Heart left ventricle (tissue), 16 donors: Measurements from ENCODE around the gene BUB1B. TPM values are rescaled to one million over a fixed set of nuclear protein-coding genes. Genes with fewer than 3 reads are reported as not detected.

Source experiments
- ATAC-seq, 4 donors: fragments of 200-7000 bp; cut with Tn5 transposase; one replicate each; pipeline ENCODE4 v1.9.1; 2020 to 2022; ENCODE audit warnings: moderate library complexity in 4 of 4, mild to moderate bottlenecking in 3 of 4, moderate number of reproducible peaks in 1 of 4
- DNase-seq, 5 donors: peaks; one replicate each; pipeline ENCODE4 v3.0.0-alpha.2; 2020
- H3K27ac ChIP-seq, 12 donors: fragments of 200-600 bp; sonication (generic) in 4 of 12; one replicate each; pipeline versions ENCODE4 v1.5.0 to v1.8.0; 2016 to 2022; ENCODE audit warnings: mild to moderate bottlenecking in 2 of 12
- H3K27me3 ChIP-seq, 9 donors: fragments of 200-600 bp; sonication (generic) in 2 of 9; one replicate each; pipeline versions ENCODE4 v1.5.1 to v1.8.0; 2016 to 2022; ENCODE audit warnings: mild to moderate bottlenecking in 3 of 9
- H3K36me3 ChIP-seq, 9 donors: fragments of 200-600 bp; sonication (generic) in 2 of 9; one replicate each; pipeline versions ENCODE4 v1.5.0 to v1.8.0; 2018 to 2022; ENCODE audit warnings: mild to moderate bottlenecking in 2 of 9
- H3K4me1 ChIP-seq, 12 donors: fragments of 200-600 bp; sonication (generic) in 4 of 12; one replicate each; pipeline versions ENCODE4 v1.5.0 to v1.8.0; 2016 to 2022; ENCODE audit warnings: mild to moderate bottlenecking in 3 of 12
- H3K4me3 ChIP-seq, 12 donors: fragments of 200-600 bp; sonication (generic) in 4 of 12; one replicate each; pipeline versions ENCODE4 v1.5.0 to v1.8.0; 2017 to 2022; ENCODE audit warnings: mild to moderate bottlenecking in 9 of 12, moderate library complexity in 4 of 12
- H3K9me3 ChIP-seq, 12 donors: fragments of 200-600 bp; sonication (generic) in 4 of 12; one replicate each; pipeline versions ENCODE4 v1.5.0 to v1.8.0; 2016 to 2022; ENCODE audit warnings: mild to moderate bottlenecking in 1 of 12
- CTCF ChIP-seq, 12 donors: fragments of 200-600 bp; sonication (generic) in 4 of 12; IDR thresholded peaks; one replicate each; pipeline versions ENCODE4 v1.5.0 to v1.8.0; 2018 to 2022; ENCODE audit warnings: antibody characterized with exemption in 12 of 12, mild to moderate bottlenecking in 5 of 12
- POLR2A ChIP-seq, 2 donors: fragments of 450-650 bp; IDR thresholded peaks; one replicate each; pipeline ENCODE4 v1.6.1; 2017; ENCODE audit warnings: antibody characterized with exemption in 2 of 2, mild to moderate bottlenecking in 2 of 2, moderate library complexity in 2 of 2
- WGBS, 4 donors: extraction: QIAGEN DNeasy Blood & Tissue Kit in 2 of 4; methylation state at CpG; one replicate each; pipeline versions ENCODE4 v1.1.5 to v1.1.7; 2013 to 2018; 5-methylcytosine and 5-hydroxymethylcytosine counted together
- intact Hi-C, 10 donors: fragments of 100-400 bp; cut with DNase I; formaldehyde crosslinking; loops; one replicate each; pipeline versions ENCODE4 v1.11.1 to v1.14.2; 2022
- polyA plus RNA-seq, 2 donors: library from polyadenylated mRNA; stranded (reverse); fragments of 200-250 nt; gene quantifications; one replicate each; pipeline ENCODE4 v1.2.3, GENCODE V29; 2013
- total RNA-seq, 9 donors: library from RNA; depleted of rRNA in 2 of 9; stranded (reverse); fragments of >200 nt in 2 of 9; fragmentation: NEBNext Ultra II Directional in 3 of 9; extraction: Animal tissue kit (Norgen Biotek cat#: 25700) in 3 of 9; gene quantifications; one replicate each; pipeline versions ENCODE4 v1.1.0 to v1.2.4, GENCODE V29; 2016 to 2023
- donor health status: ischemic (EF 13 %, LVEDD 7.1; RV severe dilation, severe dysfunction).
- donor health status: healthy with polysubstance abuse.
- donor health status: DM: no; HTN: yes; CAD: no.
- donor health status: DM: no; HTN: no; CAD: no.
- donor health status: ischemic (EF 25% LVEDD 6.9; RV normal size, moderate dysfunction).
- donor health status: ischemic (EF 25% LVEDD 5.7; RV mildly dilated, moderate dysfunction).
- donor health status: healthy.
- donor health status: DM: yes; HTN: yes; CAD: no.
- donor health status: ischemic (EF 35%, LVEDD 5.7; RV mildly dilated, moderate dysfunction).
- donor health status: nonischemic (EF 11% LVEDD 7.7; RV severe dilation, severe dysfunction).
- donor health status: DM: yes; HTN: yes; CAD: no.
- donor health status: PGD.
- donor health status: ischemic (EF 29% LVEDD 5.4; RV normal size, mild dysfunction).
- donor health status: nonischemic (EF 23%, LVEDD 6.1; RV moderate dilation, normal function).

Gene BUB1B
- total and polyA plus RNA-seq, 11 donors, result 0.11 to 6.4 (median 0.76) TPM; not detected in 1

- Histone ChIP-seq H3K9me3 (no peaks in the 10 kb centered on the region), H3K4me3 (no peak overlapping the region), H3K27ac (no peak overlapping the region), H3K27me3 (no peaks in the 10 kb centered on the region), H3K4me1 (peaks cover 0 to 7% (median 0%) of the 10 kb centered on the region in 12 donors), H3K36me3 (no peaks in the 10 kb centered on the region)
- DNase-seq (no peak), ATAC-seq (no peak)
- intact Hi-C loops, result no loop called here
- TF ChIP-seq POLR2A (IDR thresholded peaks at IDR 0.05), result no peak
- no peak for TF ChIP-seq CTCF (IDR thresholded peaks at IDR 0.05)
- 66 to 80% (median 74%) methylated on average over 5 of the region's 5 CpGs for WGBS, 4 donors
These were observed 84.2 kb downstream of the BUB1B start for GRCh38 chr15:40244961-40245523.

GRCh38 chr15:40245666-40246450 lies 85.0 kb downstream of the BUB1B start:
- intact Hi-C loops, result no loop called here
- Histone ChIP-seq H3K27ac (no peak overlapping the region), H3K4me3 (no peak overlapping the region), H3K4me1 (peaks cover 0 to 8% (median 0%) of the 10 kb centered on the region in 12 donors), H3K27me3 (no peaks in the 10 kb centered on the region), H3K9me3 (no peaks in the 10 kb centered on the region), H3K36me3 (no peaks in the 10 kb centered on the region)
- DNase-seq, result no peak
- TF ChIP-seq CTCF (IDR thresholded peaks at IDR 0.05) (no peak), POLR2A (IDR thresholded peaks at IDR 0.05) (no peak)
- 81 to 91% (median 88%) methylated on average over 7 to 9 of the region's 9 CpGs for WGBS, 4 donors
- ATAC-seq, result no peak

- DNase-seq (no peak), ATAC-seq (no peak)
- WGBS, 4 donors, result 86 to 98% (median 92%) methylated on average over 7 to 8 of the region's 8 CpGs
- Histone ChIP-seq H3K4me1 (peaks cover 0 to 15% (median 0%) of the 10 kb centered on the region in 12 donors), H3K27me3 (peaks cover 0 to under 1% (median 0%) of the 10 kb centered on the region in 9 donors), H3K4me3 (no peak overlapping the region), H3K36me3 (no peaks in the 10 kb centered on the region), H3K9me3 (no peaks in the 10 kb centered on the region), H3K27ac (no peak overlapping the region)
- TF ChIP-seq POLR2A (IDR thresholded peaks at IDR 0.05) (no peak), CTCF (IDR thresholded peaks at IDR 0.05) (no peak)
- intact Hi-C loops, result no loop called here
These were observed 85.8 kb downstream of the BUB1B start for GRCh38 chr15:40246496-40247280.
